Stimulated activated CD8-positive, alpha-beta memory T cell treated with anti-CD3 and anti-CD28 coated beads, Interleukin-12 subunit alpha, Interleukin-12 subunit beta, amount 100 ng/mL, for 24 hours (primary cell): ENCODE data around the gene WDFY1.
"Not testable (repeated sequence)": the region's sequence is repeated elsewhere in the genome, so short reads cannot be mapped to it uniquely, and the experiment has no call there.

Source experiments
- DNase-seq: peaks from one replicate; pipeline ENCODE4 v3.0.0-alpha.2; 2020; ENCODE audit errors: extremely low read depth

The WDFY1 gene

GRCh38 chr2:223896833-223897311 is 48.3 kb downstream of the WDFY1 start:
- DNase-seq: no peak

GRCh38 chr2:223894968-223895367 is 50.2 kb downstream of the WDFY1 start:
- DNase-seq: no peak

GRCh38 chr2:223894009-223894408 is 51.1 kb downstream of the WDFY1 start:
- DNase-seq: no peak

- no peak for DNase-seq
Observed at GRCh38 chr2:223890721-223891120, 54.4 kb downstream of the WDFY1 start.

- DNase-seq: no peak
Observed at GRCh38 chr2:223889229-223889628, 55.9 kb downstream of the WDFY1 start.

GRCh38 chr2:223888251-223888650 is 56.9 kb downstream of the WDFY1 start:
- no peak for DNase-seq

- no peak for DNase-seq
Observed at GRCh38 chr2:223887127-223887526, 58.0 kb downstream of the WDFY1 start.

GRCh38 chr2:223886726-223887125 is 58.4 kb downstream of the WDFY1 start:
- DNase-seq: no peak

- no peak for DNase-seq
Observed at GRCh38 chr2:223884399-223884798, 60.7 kb downstream of the WDFY1 start.

- DNase-seq: no peak
Observed at GRCh38 chr2:223882715-223883114, 62.4 kb downstream of the WDFY1 start.

GRCh38 chr2:223880796-223881195 is 64.3 kb downstream of the WDFY1 start:
- DNase-seq: no peak

- no peak for DNase-seq
Observed at GRCh38 chr2:223877721-223878410, 67.3 kb downstream of the WDFY1 start.

GRCh38 chr2:223873672-223874071 is 71.5 kb downstream of the WDFY1 start:
- DNase-seq: no peak

- not testable (repeated sequence) for DNase-seq
Observed at GRCh38 chr2:223872772-223873171, 72.4 kb downstream of the WDFY1 start.

GRCh38 chr2:223871661-223872060 is 73.5 kb downstream of the WDFY1 start:
- not testable (repeated sequence) for DNase-seq

- DNase-seq: no peak
Observed at GRCh38 chr2:223870840-223871611, 74.1 kb downstream of the WDFY1 start.

- DNase-seq: no peak
Observed at GRCh38 chr2:223868005-223868404, 77.1 kb downstream of the WDFY1 start.

GRCh38 chr2:223865907-223866508 is 79.1 kb downstream of the WDFY1 start:
- no peak for DNase-seq

- no peak for DNase-seq
Observed at GRCh38 chr2:223865124-223865523, 80.0 kb downstream of the WDFY1 start.

- DNase-seq: no peak
Observed at GRCh38 chr2:223863491-223863890, 81.6 kb downstream of the WDFY1 start.

- no peak for DNase-seq
Observed at GRCh38 chr2:223860809-223861738, 84.1 kb downstream of the WDFY1 start.

- DNase-seq: no peak
Observed at GRCh38 chr2:223859070-223859469, 86.1 kb downstream of the WDFY1 start.
